ENCODE data around the gene ADCY10. TPM values are rescaled to one million over a fixed set of nuclear protein-coding genes. Genes with fewer than 3 reads are reported as not detected.

Gene ADCY10
- total and polyA plus RNA-seq, 7 experiments from 2014 or later: 0.19 to 1.3 (median 0.43) TPM; not detected in 2

DNA sequence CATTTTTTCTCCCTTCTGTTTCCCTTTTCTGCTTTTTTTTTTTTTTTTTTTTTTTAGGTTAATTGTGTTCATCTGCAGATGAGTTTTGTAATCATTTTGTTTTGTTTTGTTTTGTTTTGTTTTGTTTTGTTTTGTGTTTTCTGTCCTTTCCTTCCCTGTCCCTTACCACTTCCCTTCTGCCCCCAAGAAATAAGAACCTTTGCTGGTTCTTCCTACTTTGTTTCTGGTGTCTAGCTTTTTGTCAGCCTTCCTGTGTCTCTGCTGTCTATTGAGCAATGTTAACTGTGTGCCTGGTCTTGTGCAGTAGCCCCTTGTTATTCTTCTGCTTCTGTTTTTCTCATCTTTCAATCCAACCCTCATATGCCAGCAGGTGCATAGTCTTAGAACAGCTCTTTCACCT is 146.2 kb downstream of the ADCY10 start:
- ATAC-seq: no peak
- H3K27ac ChIP-seq (ENCODE audit: low read depth, low read length): no peak overlapping the region
- H3K27me3 Mint-ChIP-seq: no peaks in the 10 kb centered on the region
- ChIA-PET CTCF (no interaction called here), POLR2A (no interaction called here)
- no peaks in the 10 kb centered on the region for H3K9me3 Mint-ChIP-seq
- no peak overlapping the region for H3K4me3 ChIP-seq (ENCODE audit: low read length)
- H3K4me1 ChIP-seq (ENCODE audit: control insufficient read depth in 2 of 2, insufficient read depth in 2 of 2, low read length in 2 of 2): peaks cover 0 to 2% of the 10 kb centered on the region in 2 donors
- peaks cover 18 to 56% (median 36%) of the 10 kb centered on the region in 5 donors for H3K36me3 Mint-ChIP-seq
- peaks cover 2 to 12% (median 3%) of the 10 kb centered on the region in 7 donors for H3K4me1 Mint-ChIP-seq
- peak overlapping the region in 2 of 9 donors; percentile 6 to 45 for H3K27ac Mint-ChIP-seq
- intact Hi-C loops (cut with micrococcal nuclease): no loop called here
- DNase-seq: no peak
- peaks cover 0 to 3% (median 0%) of the 10 kb centered on the region in 3 experiments for H3K36me3 ChIP-seq (ENCODE audit: control insufficient read depth in 2 of 3, insufficient read depth in 3 of 3, low read length in 3 of 3)
- H3K27me3 ChIP-seq (ENCODE audit: control insufficient read depth in 2 of 2, insufficient read depth in 2 of 2, low read length in 2 of 2): no peaks in the 10 kb centered on the region
- H3K4me3 Mint-ChIP-seq: no peak overlapping the region
- H3K9me3 ChIP-seq (ENCODE audit: control insufficient read depth in 2 of 3, low read length in 3 of 3): no peaks in the 10 kb centered on the region

DNA sequence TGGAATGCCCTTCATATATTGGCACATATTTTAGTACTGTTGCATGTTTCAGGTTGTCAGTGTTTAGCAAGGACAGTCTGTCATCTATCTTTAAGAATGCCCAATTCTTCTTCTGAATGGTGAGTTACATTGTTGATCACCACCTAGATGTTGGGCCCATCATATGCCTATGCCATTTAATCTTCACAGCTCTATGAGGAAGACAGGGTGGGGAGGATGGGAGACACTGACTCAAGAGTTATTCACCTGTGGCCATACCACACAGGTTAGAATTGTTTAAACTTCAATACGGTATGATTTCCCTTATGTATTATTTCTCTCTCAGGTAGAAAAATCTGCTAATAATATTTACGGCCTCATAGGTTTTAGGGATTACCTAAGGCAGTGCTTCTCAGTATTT is 147.4 kb downstream of the ADCY10 start:
- Histone ChIP-seq H3K27me3 (ENCODE audit: control insufficient read depth in 2 of 2, insufficient read depth in 2 of 2, low read length in 2 of 2) (no peaks in the 10 kb centered on the region), H3K4me1 (ENCODE audit: control insufficient read depth in 2 of 2, insufficient read depth in 2 of 2, low read length in 2 of 2) (peaks cover 0 to 13% of the 10 kb centered on the region in 2 donors), H3K36me3 (ENCODE audit: control insufficient read depth in 2 of 3, insufficient read depth in 3 of 3, low read length in 3 of 3) (no peaks in the 10 kb centered on the region), H3K27ac (ENCODE audit: low read depth, low read length) (no peak overlapping the region), H3K9me3 (ENCODE audit: control insufficient read depth in 2 of 3, low read length in 3 of 3) (no peaks in the 10 kb centered on the region), H3K4me3 (ENCODE audit: low read length) (no peak overlapping the region)
- intact Hi-C loops (cut with micrococcal nuclease): no loop called here
- CTCF ChIA-PET: no interaction called here
- ATAC-seq (no peak), DNase-seq (no peak)
- peaks cover 15 to 43% (median 31%) of the 10 kb centered on the region in 5 donors for H3K36me3 Mint-ChIP-seq
- no peaks in the 10 kb centered on the region for H3K27me3 Mint-ChIP-seq
- H3K4me1 Mint-ChIP-seq: peaks cover 14 to 24% (median 15%) of the 10 kb centered on the region in 7 donors
- no peaks in the 10 kb centered on the region for H3K9me3 Mint-ChIP-seq
- no peak overlapping the region for H3K4me3 Mint-ChIP-seq
- POLR2A ChIA-PET: no interaction called here
- H3K27ac Mint-ChIP-seq: no peak overlapping the region

DNA sequence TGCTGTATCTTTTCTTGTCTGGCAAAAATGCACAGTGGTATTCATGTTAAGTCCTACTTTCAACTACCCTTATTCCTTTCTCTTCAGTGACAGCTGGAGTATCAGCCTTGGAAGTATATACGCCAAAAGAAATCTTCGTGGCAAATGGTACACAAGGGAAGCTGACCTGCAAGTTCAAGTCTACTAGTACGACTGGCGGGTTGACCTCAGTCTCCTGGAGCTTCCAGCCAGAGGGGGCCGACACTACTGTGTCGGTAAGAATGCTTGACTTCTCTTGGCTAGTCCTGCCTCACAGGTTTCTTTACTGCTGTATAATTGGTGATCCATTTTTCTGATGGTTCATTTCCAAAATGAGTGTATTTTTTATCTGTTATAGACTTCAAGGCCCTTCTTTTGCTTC is 148.4 kb downstream of the ADCY10 start:
- no peaks in the 10 kb centered on the region for H3K9me3 Mint-ChIP-seq
- no peak for ATAC-seq
- no peaks in the 10 kb centered on the region for H3K9me3 ChIP-seq (ENCODE audit: control insufficient read depth in 2 of 3, low read length in 3 of 3)
- CTCF ChIA-PET: no interaction called here
- DNase-seq: no peak
- H3K36me3 ChIP-seq (ENCODE audit: control insufficient read depth in 2 of 3, insufficient read depth in 3 of 3, low read length in 3 of 3): no peaks in the 10 kb centered on the region
- H3K4me1 Mint-ChIP-seq: peaks cover 23 to 34% (median 25%) of the 10 kb centered on the region in 7 donors
- POLR2A ChIA-PET: no interaction called here
- no peaks in the 10 kb centered on the region for H3K27me3 ChIP-seq (ENCODE audit: control insufficient read depth in 2 of 2, insufficient read depth in 2 of 2, low read length in 2 of 2)
- H3K27ac ChIP-seq (ENCODE audit: low read depth, low read length): no peak overlapping the region
- H3K4me1 ChIP-seq (ENCODE audit: control insufficient read depth in 2 of 2, insufficient read depth in 2 of 2, low read length in 2 of 2): peaks cover 0 to 17% of the 10 kb centered on the region in 2 donors
- no peak overlapping the region for H3K4me3 Mint-ChIP-seq
- no peak overlapping the region for H3K4me3 ChIP-seq (ENCODE audit: low read length)
- intact Hi-C loops (cut with micrococcal nuclease): no loop called here
- H3K27me3 Mint-ChIP-seq: no peaks in the 10 kb centered on the region
- peaks cover 15 to 33% (median 27%) of the 10 kb centered on the region in 5 donors for H3K36me3 Mint-ChIP-seq
- H3K27ac Mint-ChIP-seq: no peak overlapping the region

DNA sequence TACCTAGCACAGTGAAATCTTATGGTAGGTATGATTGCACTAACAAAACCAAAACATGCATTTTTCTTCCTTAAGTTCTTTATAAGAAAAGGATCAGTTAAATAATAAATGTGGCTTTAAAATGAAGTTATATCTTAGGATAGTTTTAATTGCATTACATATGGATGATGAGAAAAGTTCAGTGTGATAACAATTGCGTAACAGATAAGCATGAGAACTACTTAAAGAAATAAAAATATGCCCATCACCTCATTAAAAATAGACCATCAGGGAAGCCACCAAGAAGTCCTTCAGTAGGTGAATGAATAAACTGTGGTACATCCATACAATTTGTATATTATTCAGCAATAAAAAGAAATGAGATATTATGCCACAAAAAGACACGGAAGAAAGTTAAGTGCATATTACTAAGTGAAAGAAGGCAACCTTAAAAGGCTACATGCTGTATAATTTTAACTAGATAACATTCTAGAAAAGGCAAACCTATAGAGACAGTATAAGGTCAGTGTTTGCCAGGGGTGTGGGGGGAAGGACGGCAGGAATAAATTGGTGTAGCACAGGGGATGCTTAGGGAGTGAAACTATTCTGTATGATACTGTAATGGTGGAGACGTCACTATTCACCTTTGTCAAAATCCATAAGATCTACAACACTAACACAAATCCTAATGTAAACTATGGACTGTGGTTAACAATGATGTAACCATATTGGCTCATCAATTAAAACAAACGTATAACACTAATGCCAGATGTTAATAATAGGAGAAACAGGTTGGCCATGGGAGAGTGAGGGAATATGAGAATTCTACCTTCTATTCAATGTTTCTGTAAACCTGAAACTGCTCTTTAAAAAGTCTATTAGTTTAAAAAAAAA is 149.2 kb downstream of the ADCY10 start:
- no peak for DNase-seq
- H3K4me1 ChIP-seq (ENCODE audit: control insufficient read depth in 2 of 2, insufficient read depth in 2 of 2, low read length in 2 of 2): peaks cover 0 to 17% of the 10 kb centered on the region in 2 donors
- CTCF ChIA-PET: no interaction called here
- no peaks in the 10 kb centered on the region for H3K36me3 ChIP-seq (ENCODE audit: control insufficient read depth in 2 of 3, insufficient read depth in 3 of 3, low read length in 3 of 3)
- intact Hi-C loops (cut with micrococcal nuclease): loop anchor here in 1 of 2 donors (5.0 kb wide), 1 partner anchor 42 kb away; the partner anchor contains the start of gene MPZL1
- peaks cover 24 to 39% (median 27%) of the 10 kb centered on the region in 7 donors for H3K4me1 Mint-ChIP-seq
- H3K27me3 ChIP-seq (ENCODE audit: control insufficient read depth in 2 of 2, insufficient read depth in 2 of 2, low read length in 2 of 2): no peaks in the 10 kb centered on the region
- H3K9me3 ChIP-seq (ENCODE audit: control insufficient read depth in 2 of 3, low read length in 3 of 3): no peaks in the 10 kb centered on the region
- POLR2A ChIA-PET: no interaction called here
- peaks cover 11 to 25% (median 22%) of the 10 kb centered on the region in 5 donors for H3K36me3 Mint-ChIP-seq
- no peaks in the 10 kb centered on the region for H3K9me3 Mint-ChIP-seq
- no peak overlapping the region for H3K4me3 Mint-ChIP-seq
- no peak overlapping the region for H3K27ac Mint-ChIP-seq
- no peak for ATAC-seq
- no peak overlapping the region for H3K4me3 ChIP-seq (ENCODE audit: low read length)
- H3K27me3 Mint-ChIP-seq: no peaks in the 10 kb centered on the region
- H3K27ac ChIP-seq (ENCODE audit: low read depth, low read length): no peak overlapping the region

DNA sequence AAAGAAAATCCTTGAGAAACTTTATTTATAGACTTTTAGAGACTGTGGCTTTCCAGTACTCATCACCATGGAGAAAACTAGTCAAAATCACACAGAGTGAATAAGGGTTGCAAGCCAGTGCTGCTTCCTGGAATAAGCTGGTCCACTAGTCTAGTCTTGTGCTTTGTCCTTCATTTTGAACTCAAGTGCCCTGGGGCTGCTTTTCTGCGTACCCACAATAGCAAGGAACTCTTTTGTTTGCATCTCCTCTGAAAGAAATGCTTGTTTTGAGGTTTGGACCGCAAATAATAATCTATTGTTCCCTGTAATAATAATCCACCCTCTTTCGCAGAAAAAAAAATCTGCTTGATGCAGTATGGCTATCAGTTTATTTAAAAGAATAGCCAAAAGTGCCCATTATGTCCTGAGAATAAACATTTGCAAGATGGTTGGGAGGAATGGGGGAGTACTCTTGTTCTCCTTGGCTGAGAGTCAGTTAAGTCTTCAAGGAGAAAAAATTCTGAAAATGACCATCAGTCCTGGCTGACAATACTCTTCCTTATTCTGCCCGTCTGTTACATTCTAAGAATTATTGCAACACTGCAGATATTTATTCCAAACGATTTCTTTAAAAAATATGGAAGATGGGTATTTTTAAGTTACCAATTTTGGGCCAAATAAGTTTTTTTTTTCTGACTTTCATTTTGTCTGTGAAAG is 150.3 kb downstream of the ADCY10 start:
- Mint-ChIP-seq H3K36me3 (peaks cover 8 to 17% (median 15%) of the 10 kb centered on the region in 5 donors), H3K4me1 (peaks cover 24 to 41% (median 27%) of the 10 kb centered on the region in 7 donors), H3K9me3 (no peaks in the 10 kb centered on the region), H3K27me3 (no peaks in the 10 kb centered on the region), H3K27ac (no peak overlapping the region), H3K4me3 (no peak overlapping the region)
- no peak overlapping the region for H3K27ac ChIP-seq (ENCODE audit: low read depth, low read length)
- H3K4me1 ChIP-seq (ENCODE audit: control insufficient read depth in 2 of 2, insufficient read depth in 2 of 2, low read length in 2 of 2): peaks cover 0 to 17% of the 10 kb centered on the region in 2 donors
- H3K36me3 ChIP-seq (ENCODE audit: control insufficient read depth in 2 of 3, insufficient read depth in 3 of 3, low read length in 3 of 3): no peaks in the 10 kb centered on the region
- H3K9me3 ChIP-seq (ENCODE audit: control insufficient read depth in 2 of 3, low read length in 3 of 3): no peaks in the 10 kb centered on the region
- intact Hi-C loops (cut with micrococcal nuclease): loop anchor here (2.0 to 5.0 kb wide), 3 partner anchors 41 to 49 kb away; partner anchors contain the start of gene MPZL1 (in 1 of the 2)
- POLR2A ChIA-PET: no interaction called here
- H3K4me3 ChIP-seq (ENCODE audit: low read length): no peak overlapping the region
- DNase-seq: no peak
- CTCF ChIA-PET: no interaction called here
- ATAC-seq: no peak
- H3K27me3 ChIP-seq (ENCODE audit: control insufficient read depth in 2 of 2, insufficient read depth in 2 of 2, low read length in 2 of 2): no peaks in the 10 kb centered on the region

DNA sequence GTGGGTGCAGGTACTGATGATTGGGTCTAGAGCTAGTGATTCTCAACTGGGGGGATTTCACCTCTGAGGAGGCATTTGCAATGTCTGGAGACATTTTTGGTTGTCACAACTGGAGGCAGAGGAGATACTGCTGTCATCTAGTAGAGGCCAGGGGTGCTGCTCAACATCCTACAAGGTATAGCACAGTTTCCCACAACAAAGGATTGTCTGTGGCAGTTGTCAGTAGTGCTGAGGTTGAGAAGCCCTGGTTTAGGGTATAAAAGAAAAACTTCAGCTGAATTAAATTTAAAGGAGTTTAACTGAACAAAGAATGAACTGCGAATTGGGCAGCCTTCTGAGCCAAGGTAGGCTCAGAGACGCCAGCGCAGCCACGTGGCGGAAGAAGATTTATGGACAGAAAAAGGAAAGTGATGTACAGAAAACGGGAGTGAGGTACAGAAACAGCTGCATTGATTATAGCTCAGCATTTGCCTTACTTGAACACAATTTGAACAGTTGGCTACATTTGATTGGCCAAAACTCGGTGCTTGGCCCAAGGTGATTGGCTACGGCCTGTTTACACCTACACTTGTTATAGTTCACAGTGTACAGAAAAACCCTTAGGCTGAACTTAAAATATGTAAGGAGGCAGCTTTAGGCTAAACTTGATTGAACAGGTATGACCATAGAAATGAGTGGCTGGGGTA is 151.7 kb downstream of the ADCY10 start:
- intact Hi-C loops (cut with micrococcal nuclease): loop anchor here (2.0 to 5.0 kb wide), 3 partner anchors 40 to 47 kb away; partner anchors contain the start of gene MPZL1 (in 1 of the 2)
- Histone ChIP-seq H3K4me1 (ENCODE audit: control insufficient read depth in 2 of 2, insufficient read depth in 2 of 2, low read length in 2 of 2) (peaks cover 0 to 17% of the 10 kb centered on the region in 2 donors), H3K27ac (ENCODE audit: low read depth, low read length) (peak overlapping the region; percentile 9), H3K9me3 (ENCODE audit: control insufficient read depth in 2 of 3, low read length in 3 of 3) (no peaks in the 10 kb centered on the region), H3K36me3 (ENCODE audit: control insufficient read depth in 2 of 3, insufficient read depth in 3 of 3, low read length in 3 of 3) (no peaks in the 10 kb centered on the region), H3K27me3 (ENCODE audit: control insufficient read depth in 2 of 2, insufficient read depth in 2 of 2, low read length in 2 of 2) (no peaks in the 10 kb centered on the region), H3K4me3 (ENCODE audit: low read length) (no peak overlapping the region)
- no peaks in the 10 kb centered on the region for H3K9me3 Mint-ChIP-seq
- CTCF ChIA-PET: interaction anchor here (0.9 to 2.0 kb wide), 3 partner anchors 38 to 74 kb away, joined by 3 to 7 read pairs (median 3); no protein-coding TSS in a partner anchor
- POLR2A ChIA-PET: no interaction called here
- H3K4me1 Mint-ChIP-seq: peaks cover 22 to 38% (median 36%) of the 10 kb centered on the region in 7 donors
- peaks cover 0 to 8% (median 4%) of the 10 kb centered on the region in 5 donors for H3K36me3 Mint-ChIP-seq
- H3K27ac Mint-ChIP-seq: peak overlapping the region; percentile 2 to 87 (median 58)
- DNase-seq (peak in 7 of 9 donors; percentile 47 to 74 (median 62)), ATAC-seq (peak; percentile 95)
- H3K27me3 Mint-ChIP-seq: no peaks in the 10 kb centered on the region
- peak overlapping the region in 9 of 10 donors; percentile 54 to 88 (median 62) for H3K4me3 Mint-ChIP-seq
